Psoas muscle (tissue), 8 donors: ENCODE results near the gene ZFHX3. TPM values are rescaled to one million over a fixed set of nuclear protein-coding genes. Genes with fewer than 3 reads are reported as not detected.

ENCODE experiments used
- ATAC-seq, 4 donors: fragments of 200-7000 bp; cut with Tn5 transposase; one replicate each; pipeline ENCODE4 v1.9.1; 2020; ENCODE audit warnings: moderate library complexity in 3 of 4, mild to moderate bottlenecking in 2 of 4
- DNase-seq, 2 donors: peaks; one replicate each; pipeline ENCODE4 v3.0.0-alpha.2; 2020
- H3K27ac ChIP-seq: fragments of 200-600 bp; one replicate; pipeline ENCODE4 v1.8.0; 2022
- H3K27me3 ChIP-seq, 3 donors: fragments of 200-600 bp in 1 of 3; one replicate each; pipeline versions ENCODE4 v1.6.1 to v1.8.0; 2013 to 2022; ENCODE audit warnings: low read length in 2 of 3, mild to moderate bottlenecking in 2 of 3, moderate library complexity in 1 of 3; ENCODE audit not compliant: insufficient read depth in 3 of 3
- H3K36me3 ChIP-seq, 2 donors: fragments of 200-600 bp in 1 of 2; one replicate each; pipeline versions ENCODE4 v1.6.1 to v1.8.0; 2013 to 2022; ENCODE audit warnings: low read depth in 1 of 2, mild to moderate bottlenecking in 1 of 2, moderate library complexity in 1 of 2; ENCODE audit not compliant: insufficient read depth in 1 of 2
- H3K4me1 ChIP-seq: fragments of 200-600 bp; one replicate; pipeline ENCODE4 v1.8.0; 2022
- H3K4me3 ChIP-seq: fragments of 200-600 bp; one replicate; pipeline ENCODE4 v1.8.0; 2022; ENCODE audit warnings: mild to moderate bottlenecking
- H3K9me3 ChIP-seq: fragments of 200-600 bp; one replicate; pipeline ENCODE4 v1.8.0; 2022
- CTCF ChIP-seq: fragments of 200-600 bp; IDR thresholded peaks from one replicate; pipeline ENCODE4 v1.8.0; 2022; ENCODE audit warnings: antibody characterized with exemption
- WGBS, 3 donors: extraction: QIAGEN DNeasy Blood & Tissue Kit; methylation state at CpG; one replicate each; pipeline versions ENCODE4 v1.1.6 to v1.1.7; 2013; 5-methylcytosine and 5-hydroxymethylcytosine counted together
- intact Hi-C, 2 donors: fragments of 100-400 bp; cut with DNase I; formaldehyde crosslinking; loops; one replicate each; pipeline versions ENCODE4 v1.11.0 to v1.14.2; 2022
- polyA plus RNA-seq, 3 donors: library from polyadenylated mRNA; stranded (reverse); fragments of 200-250 nt; gene quantifications; one replicate each; pipeline ENCODE4 v1.2.3, GENCODE V29; 2013
- total RNA-seq, 4 donors: library from RNA; stranded (reverse); fragmentation: NEBNext Ultra II Directional in 2 of 4; extraction: Animal tissue kit (Norgen Biotek cat#: 25700) in 2 of 4; gene quantifications; one replicate each; pipeline versions ENCODE4 v1.2.1 to v1.2.4, GENCODE V29; 2021 to 2023
- donor health status: healthy with polysubstance abuse.
- donor health status: DM: no; HTN: no; CAD: no; lungs with moderate emphysema.
- donor health status: Bipolar disorder and iron deficiency.
- donor health status: healthy.
- donor health status: DM: yes; HTN: yes; CAD: no.
- donor health status: DM: no; HTN: no; CAD: no.
- donor health status: DM: no; HTN: no; CAD: no.
- donor health status: DM: yes; HTN: yes; CAD: no.

ZFHX3 gene
- total and polyA plus RNA-seq, 7 donors, result 3.3 to 36.9 (median 11.5) TPM

GRCh38 chr16:73042807-73043206, 5.1 kb downstream of the ZFHX3 start:
- intact Hi-C loops, result loop anchor here in 1 of 2 donors (10.0 kb wide), 1 partner anchor 198 kb away; no protein-coding TSS in a partner anchor
- H3K9me3 ChIP-seq, result no peaks in the 10 kb centered on the region
- no peak for TF ChIP-seq CTCF
- peaks cover 84% of the 10 kb centered on the region for H3K4me1 ChIP-seq
- DNase-seq (no peak), ATAC-seq (no peak)
- H3K27me3 ChIP-seq, result no peaks in the 10 kb centered on the region
- H3K27ac ChIP-seq, result peak overlapping the region; percentile 72
- no peaks in the 10 kb centered on the region for H3K36me3 ChIP-seq
- no peak overlapping the region for H3K4me3 ChIP-seq
- WGBS, 3 donors, result 66 to 85% (median 83%) methylated on average over 4 of the region's 4 CpGs

- TF ChIP-seq CTCF, result no peak
- WGBS, 3 donors, result 51 to 88% (median 55%) methylated on average over 4 of the region's 4 CpGs
- H3K4me3 ChIP-seq, result no peak overlapping the region
- H3K4me1 ChIP-seq, result peaks cover 92% of the 10 kb centered on the region
- H3K9me3 ChIP-seq, result no peaks in the 10 kb centered on the region
- H3K36me3 ChIP-seq, result no peaks in the 10 kb centered on the region
- ATAC-seq (no peak), DNase-seq (no peak)
- peak overlapping the region; percentile 55 for H3K27ac ChIP-seq
- intact Hi-C loops, result loop anchor here in 1 of 2 donors (10.0 kb wide), 1 partner anchor 197 kb away; no protein-coding TSS in a partner anchor
- no peaks in the 10 kb centered on the region for H3K27me3 ChIP-seq
These were observed 6.3 kb downstream of the ZFHX3 start for GRCh38 chr16:73041676-73042075.

- no peaks in the 10 kb centered on the region for H3K9me3 ChIP-seq
- intact Hi-C loops, result loop anchor here in 1 of 2 donors (10.0 kb wide), 1 partner anchor 196 kb away; no protein-coding TSS in a partner anchor
- peak overlapping the region; percentile 55 for H3K27ac ChIP-seq
- DNase-seq (no peak), ATAC-seq (no peak)
- H3K4me3 ChIP-seq, result no peak overlapping the region
- H3K27me3 ChIP-seq, result no peaks in the 10 kb centered on the region
- WGBS, 3 donors, result 83 to 96% (median 93%) methylated on average over 6 of the region's 6 CpGs
- H3K4me1 ChIP-seq, result peaks cover 93% of the 10 kb centered on the region
- no peaks in the 10 kb centered on the region for H3K36me3 ChIP-seq
- no peak for TF ChIP-seq CTCF
These were observed 7.1 kb downstream of the ZFHX3 start for GRCh38 chr16:73040735-73041402.

GRCh38 chr16:73040136-73040535, 7.8 kb downstream of the ZFHX3 start:
- Histone ChIP-seq H3K36me3 (no peaks in the 10 kb centered on the region), H3K4me3 (no peak overlapping the region), H3K27me3 (no peaks in the 10 kb centered on the region), H3K9me3 (no peaks in the 10 kb centered on the region), H3K27ac (peak overlapping the region; percentile 55), H3K4me1 (peaks cover 94% of the 10 kb centered on the region)
- DNase-seq, result no peak
- TF ChIP-seq CTCF, result no peak
- intact Hi-C loops, result loop anchor here in 1 of 2 donors (10.0 kb wide), 1 partner anchor 195 kb away; no protein-coding TSS in a partner anchor
- no peak for ATAC-seq
- 77 to 94% (median 90%) methylated on average over 6 of the region's 6 CpGs for WGBS, 3 donors
